Neural cell (in vitro differentiated cells): ENCODE results near the gene TPPP3.

Source experiments
- EZH2 ChIP-seq: fragments of 200-600, 300-800 bp; shearing (Covaris generic), sonication (generic); IDR thresholded peaks from 2 replicates; pipeline ENCODE4 v1.6.1; 2014; ENCODE audit warnings: antibody characterized with exemption, low read length, borderline replicate concordance, mild to moderate bottlenecking; ENCODE audit not compliant: insufficient read depth, poor library complexity, severe bottlenecking
- SMC3 ChIP-seq: fragments of 450-650 bp; conservative IDR thresholded peaks from 2 replicates; pipeline ENCODE4 v1.6.1; 2014; ENCODE audit warnings: antibody characterized with exemption, mild to moderate bottlenecking, moderate library complexity; ENCODE audit not compliant: poor library complexity
- TF ChIP-seq, protein P1 (sequence below): fragments of 450-650 bp; IDR thresholded peaks from 2 replicates; pipeline ENCODE4 v1.5.1; 2014; ENCODE audit warnings: antibody characterized with exemption, mild to moderate bottlenecking, moderate library complexity; ENCODE audit not compliant: poor library complexity, severe bottlenecking

DNA sequence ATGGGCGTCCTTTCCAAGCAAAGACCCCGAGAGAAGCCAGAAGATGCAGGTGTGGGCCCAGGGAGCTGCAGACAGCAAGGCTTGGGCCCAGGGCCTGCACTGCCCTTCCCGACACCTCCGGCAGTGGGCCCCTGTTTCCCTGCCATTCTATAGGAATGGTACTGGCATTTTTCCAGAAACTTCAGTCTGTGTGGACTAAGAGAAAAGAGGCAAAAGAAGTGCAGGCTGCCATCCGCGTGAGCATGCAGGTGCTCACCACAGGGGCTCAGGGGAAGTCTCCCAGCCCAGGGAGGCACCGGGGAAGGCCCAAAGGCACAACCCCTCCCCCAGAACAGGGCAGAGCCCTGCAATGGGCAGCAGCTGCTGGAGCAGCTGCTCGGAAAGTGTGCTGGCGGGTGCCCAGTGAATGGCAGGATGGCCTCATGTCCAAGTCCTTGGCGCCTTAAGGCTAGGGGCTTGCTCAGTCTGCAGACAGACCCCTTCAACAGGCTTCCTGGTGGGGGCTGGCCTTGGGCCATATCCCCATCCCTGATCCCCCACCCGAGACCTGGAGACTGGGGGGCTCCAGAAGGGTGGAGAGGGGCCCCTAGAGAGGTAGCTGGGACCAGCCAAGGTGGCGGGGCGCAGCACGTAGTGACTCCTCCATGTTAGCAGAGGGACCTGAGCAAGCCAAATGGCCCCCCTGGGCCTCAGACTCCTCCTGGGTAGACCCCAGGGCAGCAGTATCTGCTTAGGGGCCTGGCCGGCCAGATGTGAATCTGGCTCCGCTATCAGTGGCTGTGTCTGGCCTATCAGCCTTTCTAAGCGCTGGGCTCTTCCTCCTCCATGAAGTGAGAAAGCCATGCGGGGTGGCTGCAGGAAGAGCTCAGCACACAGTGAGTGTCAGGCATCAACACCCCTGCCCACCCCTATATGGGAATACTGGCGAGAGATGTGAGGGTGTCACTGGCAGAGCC is 6.7 kb upstream of the TPPP3 start:
- TF ChIP-seq, protein P1, sequence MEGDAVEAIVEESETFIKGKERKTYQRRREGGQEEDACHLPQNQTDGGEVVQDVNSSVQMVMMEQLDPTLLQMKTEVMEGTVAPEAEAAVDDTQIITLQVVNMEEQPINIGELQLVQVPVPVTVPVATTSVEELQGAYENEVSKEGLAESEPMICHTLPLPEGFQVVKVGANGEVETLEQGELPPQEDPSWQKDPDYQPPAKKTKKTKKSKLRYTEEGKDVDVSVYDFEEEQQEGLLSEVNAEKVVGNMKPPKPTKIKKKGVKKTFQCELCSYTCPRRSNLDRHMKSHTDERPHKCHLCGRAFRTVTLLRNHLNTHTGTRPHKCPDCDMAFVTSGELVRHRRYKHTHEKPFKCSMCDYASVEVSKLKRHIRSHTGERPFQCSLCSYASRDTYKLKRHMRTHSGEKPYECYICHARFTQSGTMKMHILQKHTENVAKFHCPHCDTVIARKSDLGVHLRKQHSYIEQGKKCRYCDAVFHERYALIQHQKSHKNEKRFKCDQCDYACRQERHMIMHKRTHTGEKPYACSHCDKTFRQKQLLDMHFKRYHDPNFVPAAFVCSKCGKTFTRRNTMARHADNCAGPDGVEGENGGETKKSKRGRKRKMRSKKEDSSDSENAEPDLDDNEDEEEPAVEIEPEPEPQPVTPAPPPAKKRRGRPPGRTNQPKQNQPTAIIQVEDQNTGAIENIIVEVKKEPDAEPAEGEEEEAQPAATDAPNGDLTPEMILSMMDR, result no peak
- TF ChIP-seq SMC3 (no peak), EZH2 (no peak)
